ENCODE results near the gene MMAA.

The MMAA gene

GRCh38 chr4:145625677-145626622 is 6.8 kb downstream of the MMAA start:
- ATAC-seq: no peak
- TF ChIP-seq RARB (CRISPR knock-in tag; IDR thresholded peaks at IDR 0.05) (no peak), PPARA (CRISPR knock-in tag; IDR thresholded peaks at IDR 0.05; ENCODE audit: borderline replicate concordance) (no peak), TOX (CRISPR knock-in tag; IDR thresholded peaks at IDR 0.05; ENCODE audit: borderline replicate concordance) (no peak), OSR1 (CRISPR knock-in tag; IDR thresholded peaks at IDR 0.05) (no peak), BACH2 (CRISPR knock-in tag; IDR thresholded peaks at IDR 0.05; ENCODE audit: borderline replicate concordance) (no peak), GLIS3 (CRISPR knock-in tag; IDR thresholded peaks at IDR 0.05) (no peak), ESRRG (CRISPR knock-in tag; IDR thresholded peaks at IDR 0.05) (no peak), TCF4 (CRISPR knock-in tag; IDR thresholded peaks at IDR 0.05; ENCODE audit: borderline replicate concordance) (no peak), ISL1 (CRISPR knock-in tag; IDR thresholded peaks at IDR 0.05) (no peak), PATZ1 (CRISPR knock-in tag; IDR thresholded peaks at IDR 0.05; ENCODE audit: borderline replicate concordance) (no peak), SNAI2 (CRISPR knock-in tag; IDR thresholded peaks at IDR 0.05) (no peak), POU6F1 (CRISPR knock-in tag; IDR thresholded peaks at IDR 0.05; ENCODE audit: borderline replicate concordance, low read depth) (no peak), ZNF8 (CRISPR knock-in tag; IDR thresholded peaks at IDR 0.05) (no peak), CSDC2 (CRISPR knock-in tag; IDR thresholded peaks at IDR 0.05) (no peak), ARNTL (CRISPR knock-in tag; IDR thresholded peaks at IDR 0.05; ENCODE audit: borderline replicate concordance, low read depth) (no peak), CREB5 (CRISPR knock-in tag; IDR thresholded peaks at IDR 0.05; ENCODE audit: low read depth) (no peak), ZFP3 (CRISPR knock-in tag; IDR thresholded peaks at IDR 0.05) (no peak), ZNF70 (CRISPR knock-in tag; IDR thresholded peaks at IDR 0.05) (no peak)

- TF ChIP-seq PPARA (CRISPR knock-in tag; IDR thresholded peaks at IDR 0.05; ENCODE audit: borderline replicate concordance) (no peak), ZNF8 (CRISPR knock-in tag; IDR thresholded peaks at IDR 0.05) (no peak)
- ATAC-seq: no peak
These were observed 7.4 kb downstream of the MMAA start for GRCh38 chr4:145626623-145626982.

GRCh38 chr4:145635117-145635516 is 15.9 kb downstream of the MMAA start:
- TF ChIP-seq ISL1 (CRISPR knock-in tag; IDR thresholded peaks at IDR 0.05) (no peak), POU6F1 (CRISPR knock-in tag; IDR thresholded peaks at IDR 0.05; ENCODE audit: borderline replicate concordance, low read depth) (no peak), PPARA (CRISPR knock-in tag; IDR thresholded peaks at IDR 0.05; ENCODE audit: borderline replicate concordance) (no peak), ZC3H10 (CRISPR knock-in tag; IDR thresholded peaks at IDR 0.05) (no peak), ZFP30 (CRISPR knock-in tag; IDR thresholded peaks at IDR 0.05) (no peak), TOX (CRISPR knock-in tag; IDR thresholded peaks at IDR 0.05; ENCODE audit: borderline replicate concordance) (no peak), ZNF565 (CRISPR knock-in tag; conservative IDR thresholded peaks at IDR 0.05; ENCODE audit: low read depth) (no peak), CSRNP3 (CRISPR knock-in tag; IDR thresholded peaks at IDR 0.05) (no peak), SNAI2 (CRISPR knock-in tag; IDR thresholded peaks at IDR 0.05) (no peak)
- ATAC-seq: no peak

Data from SK-N-SH treated with all-trans-retinoic acid at 6 μM for 48 hours (cell line).